CD4-positive, alpha-beta T cell (primary cell): ENCODE results near the gene MYO5A. TPM values are rescaled to one million over a fixed set of nuclear protein-coding genes. Genes with fewer than 3 reads are reported as not detected.
A peak's percentile ranks its signal among the peaks of the same experiment; 100 is the strongest.

ENCODE experiments used
- ATAC-seq: fragments of 200-7000 bp; cut with Tn5 transposase; one replicate; pipeline ENCODE4 v1.10.0; 2022; ENCODE audit warnings: mild to moderate bottlenecking; ENCODE audit not compliant: poor library complexity
- CTCF ChIA-PET: fragments of 350-600 bp; sonication (Branson Sonifier 250); formaldehyde crosslinking; loops from one replicate; lab custom pipeline; 2021; ENCODE audit warnings: antibody characterized with exemption, inconsistent platforms; lab: Charles Lee
- POLR2A ChIA-PET: fragments of 350-600 bp; sonication (Branson Sonifier 250); formaldehyde crosslinking; loops from one replicate; lab custom pipeline; 2021; ENCODE audit warnings: antibody characterized with exemption, inconsistent platforms; lab: Charles Lee
- DNase-seq, 14 experiments: peaks; one replicate each; pipeline ENCODE4 v3.0.0-alpha.2; 2013 to 2020; ENCODE audit warnings: mixed read lengths in 2 of 14
- H3K27ac ChIP-seq, 2 donors: one replicate each; pipeline versions ENCODE4 v1.5.1 to v1.7.0; 2013; ENCODE audit warnings: low read length in 2 of 2, low read depth in 1 of 2, mild to moderate bottlenecking in 1 of 2
- H3K27me3 ChIP-seq, 2 experiments: 1 replicate in 1 of 2; 2 replicates in 1 of 2; pipeline versions ENCODE4 v1.6.1 to v1.7.0; 2013; ENCODE audit warnings: low read length in 2 of 2, control low read depth in 1 of 2, mild to moderate bottlenecking in 1 of 2, moderate library complexity in 1 of 2; ENCODE audit not compliant: insufficient read depth in 2 of 2, control insufficient read depth in 1 of 2
- H3K36me3 ChIP-seq: one replicate; pipeline ENCODE4 v1.6.1; 2013; ENCODE audit warnings: low read length, control low read depth; ENCODE audit not compliant: insufficient read depth
- H3K4me1 ChIP-seq: one replicate; pipeline ENCODE4 v1.6.1; 2013; ENCODE audit warnings: low read length, control low read depth; ENCODE audit not compliant: insufficient read depth
- H3K4me3 ChIP-seq: one replicate; pipeline ENCODE4 v1.5.1; 2013; ENCODE audit warnings: mild to moderate bottlenecking, low read length, moderate library complexity
- H3K9me3 ChIP-seq, 2 experiments: 1 replicate in 1 of 2; 2 replicates in 1 of 2; pipeline versions ENCODE4 v1.6.1 to v1.7.0; 2013; ENCODE audit warnings: low read length in 2 of 2, mild to moderate bottlenecking in 2 of 2, control low read depth in 1 of 2, moderate library complexity in 1 of 2; ENCODE audit not compliant: control insufficient read depth in 1 of 2, insufficient read depth in 1 of 2
- H3K27ac Mint-ChIP-seq: one replicate; pipeline ENCODE4 v1.8.0; 2020; ENCODE audit warnings: mixed read lengths
- H3K27me3 Mint-ChIP-seq: one replicate; pipeline ENCODE4 v1.8.0; 2021; ENCODE audit warnings: mixed read lengths
- H3K36me3 Mint-ChIP-seq: one replicate; pipeline ENCODE4 v1.8.0; 2021; ENCODE audit warnings: low read depth, mixed read lengths
- H3K4me1 Mint-ChIP-seq: one replicate; pipeline ENCODE4 v1.8.0; 2021; ENCODE audit warnings: low read depth, mixed read lengths
- H3K4me3 Mint-ChIP-seq: one replicate; pipeline ENCODE4 v1.8.0; 2020; ENCODE audit warnings: mild to moderate bottlenecking, mixed read lengths
- H3K9me3 Mint-ChIP-seq: one replicate; pipeline ENCODE4 v1.8.0; 2020; ENCODE audit warnings: mixed read lengths
- CTCF ChIP-seq: fragments of 200-600 bp; IDR thresholded peaks from one replicate; pipeline ENCODE4 v1.8.0; 2022; ENCODE audit warnings: antibody characterized with exemption, mild to moderate bottlenecking
- intact Hi-C, 2 experiments: fragments of 100-400 bp; cut with DNase I in 1 of 2; cut with micrococcal nuclease in 1 of 2; formaldehyde crosslinking; loops; one replicate each; pipeline versions ENCODE4 v1.15.1 to v1.9.0; 2023 to 2025; cut with DNase I, micrococcal nuclease
- total RNA-seq, 174 experiments: library from RNA in 2 of 174; stranded (reverse) in 2 of 174; gene quantifications; one replicate each; pipeline ENCODE4 v1.2.3 and lab custom pipeline; 2021 to 2026

The MYO5A gene
- total RNA-seq, 2 experiments from 2014 or later, result 25.5 TPM

- H3K27me3 Mint-ChIP-seq, result no peaks in the 10 kb centered on the region
- H3K36me3 ChIP-seq, result no peaks in the 10 kb centered on the region
- DNase-seq (no peak), ATAC-seq (no peak)
- H3K27me3 ChIP-seq, result no peaks in the 10 kb centered on the region
- H3K4me1 Mint-ChIP-seq, result peaks cover 17% of the 10 kb centered on the region
- no peak for TF ChIP-seq CTCF
- H3K36me3 Mint-ChIP-seq, result peaks cover 3% of the 10 kb centered on the region
- no peak overlapping the region for H3K4me3 Mint-ChIP-seq
- no peak overlapping the region for H3K27ac ChIP-seq
- CTCF ChIA-PET, result no interaction called here
- no peaks in the 10 kb centered on the region for H3K9me3 Mint-ChIP-seq
- H3K4me3 ChIP-seq, result no peak overlapping the region
- H3K27ac Mint-ChIP-seq, result no peak overlapping the region
- peaks cover 21% of the 10 kb centered on the region for H3K4me1 ChIP-seq
- intact Hi-C loops, result loop anchor here in 1 of 2 experiments (5.0 kb wide), 2 partner anchors 50 to 275 kb away; no protein-coding TSS in a partner anchor
- POLR2A ChIA-PET, result no interaction called here
- no peaks in the 10 kb centered on the region for H3K9me3 ChIP-seq
Observed at GRCh38 chr15:52532427-52532826, 3.7 kb upstream of the MYO5A start.

- peaks cover 32% of the 10 kb centered on the region for H3K4me1 Mint-ChIP-seq
- Histone ChIP-seq H3K4me3 (peak overlapping the region; percentile 75), H3K4me1 (peaks cover 22% of the 10 kb centered on the region), H3K27ac (peak overlapping the region in 1 of 2 donors; percentile 88), H3K9me3 (no peaks in the 10 kb centered on the region), H3K27me3 (no peaks in the 10 kb centered on the region), H3K36me3 (no peaks in the 10 kb centered on the region)
- peak overlapping the region; percentile 89 for H3K4me3 Mint-ChIP-seq
- ATAC-seq (no peak), DNase-seq (no peak)
- H3K9me3 Mint-ChIP-seq, result no peaks in the 10 kb centered on the region
- CTCF ChIA-PET, result interaction anchor here (2.0 kb wide), 1 partner anchor 8 kb away, joined by 4 read pairs; no protein-coding TSS in a partner anchor
- intact Hi-C loops, result loop anchor here (1.0 to 10.0 kb wide), 9 partner anchors 37 to 273 kb away; partner anchors contain the start of genes ATOSA (in 2 of the 2) and ARPP19 (in 1 of the 2)
- H3K27me3 Mint-ChIP-seq, result no peaks in the 10 kb centered on the region
- peaks cover 3% of the 10 kb centered on the region for H3K36me3 Mint-ChIP-seq
- TF ChIP-seq CTCF, result no peak
- H3K27ac Mint-ChIP-seq, result peak overlapping the region; percentile 84
- POLR2A ChIA-PET, result interaction anchor here (0.8 to 4.1 kb wide), 3 partner anchors 24 to 47 kb away, joined by 3 to 23 read pairs (median 12); no protein-coding TSS in a partner anchor
Observed at GRCh38 chr15:52529940-52530339, 1.3 kb upstream of the MYO5A start.

GRCh38 chr15:52529341-52529924, 753 bp upstream of the MYO5A start:
- TF ChIP-seq CTCF, result no peak
- Histone ChIP-seq H3K27ac (peak overlapping the region; percentile 64 to 88), H3K36me3 (no peaks in the 10 kb centered on the region), H3K9me3 (no peaks in the 10 kb centered on the region), H3K4me3 (peak overlapping the region; percentile 75), H3K27me3 (no peaks in the 10 kb centered on the region), H3K4me1 (peaks cover 22% of the 10 kb centered on the region)
- peak overlapping the region; percentile 84 for H3K27ac Mint-ChIP-seq
- peak overlapping the region; percentile 89 for H3K4me3 Mint-ChIP-seq
- peak; percentile 3 for ATAC-seq
- POLR2A ChIA-PET, result interaction anchor here (0.6 to 4.1 kb wide), 8 partner anchors 24 to 558 kb away, joined by 3 to 23 read pairs (median 3); partner anchors contain the start of genes ARPP19 and LEO1
- H3K36me3 Mint-ChIP-seq, result peaks cover 3% of the 10 kb centered on the region
- peaks cover 32% of the 10 kb centered on the region for H3K4me1 Mint-ChIP-seq
- H3K9me3 Mint-ChIP-seq, result no peaks in the 10 kb centered on the region
- no peaks in the 10 kb centered on the region for H3K27me3 Mint-ChIP-seq
- intact Hi-C loops, result loop anchor here (1.0 to 10.0 kb wide), 7 partner anchors 38 to 197 kb away; partner anchors contain the start of genes ATOSA (in 2 of the 2) and ARPP19 (in 1 of the 2)
- CTCF ChIA-PET, result interaction anchor here (0.5 to 2.0 kb wide), 5 partner anchors 9 to 40 kb away, joined by 3 to 5 read pairs (median 4); no protein-coding TSS in a partner anchor
- peak in 10 of 14 experiments; percentile 6 to 50 (median 18) for DNase-seq
